Urinary bladder (tissue), 4 donors: ENCODE results near the gene FRMD4A. TPM values are rescaled to one million over a fixed set of nuclear protein-coding genes. Genes with fewer than 3 reads are reported as not detected.

Experiments
- DNase-seq: peaks from one replicate; pipeline ENCODE4 v3.0.0-alpha.2; 2015; ENCODE audit errors: extremely low spot score
- H3K27ac ChIP-seq: one replicate; pipeline ENCODE4 v1.5.1; 2013; ENCODE audit warnings: low read depth, mild to moderate bottlenecking, moderate library complexity
- H3K36me3 ChIP-seq: one replicate; pipeline ENCODE4 v1.6.1; 2013; ENCODE audit warnings: mild to moderate bottlenecking, moderate library complexity; ENCODE audit not compliant: insufficient read depth
- H3K4me1 ChIP-seq: one replicate; pipeline ENCODE4 v1.6.1; 2013; ENCODE audit warnings: mild to moderate bottlenecking, moderate library complexity; ENCODE audit not compliant: insufficient read depth
- H3K4me3 ChIP-seq: one replicate; pipeline ENCODE4 v1.5.1; 2013; ENCODE audit warnings: low read depth, low read length
- WGBS: extraction: QIAGEN DNeasy Blood & Tissue Kit; methylation state at CpG from one replicate; pipeline ENCODE4 v1.1.7; 2013; 5-methylcytosine and 5-hydroxymethylcytosine counted together
- polyA plus RNA-seq: library from polyadenylated mRNA; stranded (reverse); fragments of 200-250 nt; gene quantifications from one replicate; pipeline ENCODE4 v1.2.3, GENCODE V29; 2013
- total RNA-seq: library from RNA; depleted of rRNA; stranded (reverse); fragments of >200 nt; gene quantifications from one replicate; pipeline ENCODE4 v1.2.3, GENCODE V29; 2014
- donor health status: healthy with polysubstance abuse.
- donor health status: healthy.

FRMD4A gene
- total and polyA plus RNA-seq, 2 donors, result 15.1 to 32.9 TPM

- 46% methylated on average over 4 of the region's 4 CpGs for WGBS
- Histone ChIP-seq H3K4me3 (no peak overlapping the region), H3K4me1 (no peaks in the 10 kb centered on the region), H3K27ac (no peak overlapping the region), H3K36me3 (no peaks in the 10 kb centered on the region)
- DNase-seq, result no peak
Measured at GRCh38 chr10:14360515-14360914, 29.8 kb upstream of the FRMD4A start.

DNA sequence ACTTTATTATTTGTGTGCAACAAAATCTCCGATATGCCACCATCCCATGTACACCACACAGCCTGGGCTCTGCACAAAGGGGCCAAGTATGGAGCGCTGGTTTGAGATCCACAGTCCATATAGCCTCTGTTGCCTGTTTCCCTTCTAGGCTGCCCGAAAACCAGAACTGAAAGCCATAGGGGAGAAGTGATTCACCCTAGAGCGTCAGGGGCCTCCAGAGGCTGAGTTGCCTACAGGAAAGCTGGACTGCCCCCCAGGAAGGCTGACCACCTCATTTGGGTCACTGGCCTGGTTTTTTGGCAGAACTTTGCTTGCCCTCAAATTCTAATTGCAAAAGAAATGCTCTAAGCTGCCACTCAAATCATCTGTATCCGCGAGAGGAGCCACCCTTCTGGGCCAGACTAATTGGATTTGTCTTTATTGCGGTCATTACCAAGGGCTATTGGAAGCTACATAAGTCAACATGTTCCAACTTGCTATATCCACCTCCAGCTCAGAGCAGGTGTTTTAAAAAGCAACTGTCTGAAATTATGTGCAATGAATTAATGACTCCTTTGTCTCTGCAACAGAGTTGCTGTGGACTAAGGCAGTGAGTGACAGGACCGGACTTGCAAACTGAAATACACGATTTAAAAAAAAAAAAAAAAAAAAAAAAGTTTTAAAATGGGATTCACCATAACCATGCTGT is 28.3 kb upstream of the FRMD4A start:
- no peaks in the 10 kb centered on the region for H3K36me3 ChIP-seq
- WGBS, result 75% methylated on average over 9 of the region's 9 CpGs
- H3K4me1 ChIP-seq, result no peaks in the 10 kb centered on the region
- H3K4me3 ChIP-seq, result no peak overlapping the region
- no peak for DNase-seq
- no peak overlapping the region for H3K27ac ChIP-seq

- no peak overlapping the region for H3K27ac ChIP-seq
- no peaks in the 10 kb centered on the region for H3K36me3 ChIP-seq
- no peak for DNase-seq
- WGBS, result 81% methylated on average over 3 of the region's 3 CpGs
- H3K4me3 ChIP-seq, result no peak overlapping the region
- H3K4me1 ChIP-seq, result no peaks in the 10 kb centered on the region
Measured at GRCh38 chr10:14356921-14357320, 26.2 kb upstream of the FRMD4A start.

DNA sequence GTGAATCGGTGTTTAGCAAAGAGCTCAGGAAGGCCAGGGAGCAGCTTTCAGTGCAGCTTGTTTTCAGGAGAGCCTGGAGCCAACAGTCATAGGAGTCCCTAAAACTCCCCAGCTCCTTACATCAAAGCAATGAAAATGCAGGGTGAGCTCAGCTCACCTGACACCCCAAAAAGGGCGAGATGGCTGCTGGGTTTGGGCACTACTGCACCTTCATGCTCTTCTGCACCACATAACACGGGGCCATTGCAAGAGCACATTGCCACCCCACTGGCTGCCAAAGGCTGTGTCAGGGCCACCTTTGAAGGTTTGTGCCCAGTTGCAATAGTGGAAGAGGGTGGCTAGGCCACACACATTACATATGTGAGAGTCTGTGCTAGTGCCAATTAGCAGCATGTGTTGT is 25.0 kb upstream of the FRMD4A start:
- 90% methylated on average over 3 of the region's 3 CpGs for WGBS
- Histone ChIP-seq H3K27ac (no peak overlapping the region), H3K4me3 (no peak overlapping the region), H3K4me1 (no peaks in the 10 kb centered on the region), H3K36me3 (no peaks in the 10 kb centered on the region)
- no peak for DNase-seq

- no peaks in the 10 kb centered on the region for H3K4me1 ChIP-seq
- H3K4me3 ChIP-seq, result no peak overlapping the region
- DNase-seq, result no peak
- H3K27ac ChIP-seq, result no peak overlapping the region
- no peaks in the 10 kb centered on the region for H3K36me3 ChIP-seq
- WGBS, result 59% methylated on average over 1 of the region's 1 CpG
Measured at GRCh38 chr10:14353291-14353913, 22.7 kb upstream of the FRMD4A start.

- WGBS, result 83% methylated on average over 4 of the region's 4 CpGs
Measured at GRCh38 chr10:14350006-14350405, 19.3 kb upstream of the FRMD4A start.

DNA sequence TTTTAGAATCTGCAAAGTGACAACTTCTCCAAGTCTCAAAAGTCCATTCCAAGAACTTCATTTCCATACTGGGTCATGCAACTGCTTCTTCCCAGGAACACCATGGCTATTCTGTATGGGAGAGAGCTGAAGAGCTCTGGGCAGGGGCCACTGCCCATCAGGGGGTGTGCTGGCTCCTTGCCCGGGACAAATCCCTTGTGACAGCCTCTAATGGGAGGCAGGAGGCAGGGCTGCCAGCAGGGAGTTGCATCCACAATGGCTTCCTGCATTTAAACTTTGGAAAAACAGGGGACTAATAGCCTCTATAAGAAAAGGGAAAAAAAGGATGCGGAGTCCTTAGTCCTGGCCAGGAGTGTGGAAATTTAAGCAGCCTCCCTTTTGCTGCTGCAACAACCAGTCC is 18.4 kb upstream of the FRMD4A start:
- H3K4me3 ChIP-seq, result no peak overlapping the region
- DNase-seq, result no peak
- no peaks in the 10 kb centered on the region for H3K36me3 ChIP-seq
- WGBS, result 72% methylated on average over 2 of the region's 2 CpGs
- H3K27ac ChIP-seq, result no peak overlapping the region
- no peaks in the 10 kb centered on the region for H3K4me1 ChIP-seq

More at GRCh38 chr10:14350006-14350405, 19.3 kb upstream of the FRMD4A start:
- Histone ChIP-seq H3K4me3 (no peak overlapping the region), H3K36me3 (no peaks in the 10 kb centered on the region), H3K4me1 (no peaks in the 10 kb centered on the region), H3K27ac (no peak overlapping the region)
- DNase-seq, result no peak

- WGBS, result 91% methylated on average over 2 of the region's 2 CpGs
- no peak for DNase-seq
- H3K36me3 ChIP-seq, result no peaks in the 10 kb centered on the region
- H3K27ac ChIP-seq, result no peak overlapping the region
- no peak overlapping the region for H3K4me3 ChIP-seq
- no peaks in the 10 kb centered on the region for H3K4me1 ChIP-seq
Measured at GRCh38 chr10:14345262-14345661, 14.5 kb upstream of the FRMD4A start.

DNA sequence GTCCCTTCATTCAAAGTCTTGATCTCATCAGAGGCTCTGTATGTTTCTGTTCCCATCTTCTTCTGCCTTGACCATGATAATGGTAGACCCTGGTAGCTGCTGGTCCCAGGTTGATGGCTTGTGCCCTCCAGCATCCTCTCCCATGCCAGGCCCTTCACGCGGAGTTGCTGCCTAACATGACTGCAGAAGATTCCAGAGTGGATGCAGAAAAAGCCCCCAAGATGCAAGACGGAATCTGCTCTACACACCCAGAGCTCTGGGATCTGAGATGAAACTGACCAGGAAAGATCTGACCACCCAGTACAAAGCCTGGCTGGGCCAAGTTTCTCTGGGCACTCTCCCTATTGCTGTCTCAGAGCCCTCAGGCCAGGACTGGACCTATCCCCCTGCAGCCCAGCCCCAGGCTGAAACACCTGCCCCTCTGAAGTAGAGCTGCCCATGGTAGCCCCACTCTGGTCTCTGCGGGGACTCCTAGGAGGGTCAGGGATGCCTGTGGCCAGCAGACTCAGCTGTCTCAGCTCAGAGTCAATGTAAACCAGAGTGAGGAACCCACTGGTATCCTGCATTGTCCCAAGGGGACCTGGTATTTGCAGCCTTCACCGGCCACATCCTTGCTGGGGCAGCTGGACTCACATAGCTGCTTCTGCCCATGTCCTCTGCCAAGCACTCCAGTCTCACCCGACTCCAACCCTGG is 9.5 kb upstream of the FRMD4A start:
- H3K27ac ChIP-seq, result no peak overlapping the region
- no peaks in the 10 kb centered on the region for H3K4me1 ChIP-seq
- H3K4me3 ChIP-seq, result no peak overlapping the region
- 92% methylated on average over 6 of the region's 6 CpGs for WGBS
- DNase-seq, result no peak
- no peaks in the 10 kb centered on the region for H3K36me3 ChIP-seq

DNA sequence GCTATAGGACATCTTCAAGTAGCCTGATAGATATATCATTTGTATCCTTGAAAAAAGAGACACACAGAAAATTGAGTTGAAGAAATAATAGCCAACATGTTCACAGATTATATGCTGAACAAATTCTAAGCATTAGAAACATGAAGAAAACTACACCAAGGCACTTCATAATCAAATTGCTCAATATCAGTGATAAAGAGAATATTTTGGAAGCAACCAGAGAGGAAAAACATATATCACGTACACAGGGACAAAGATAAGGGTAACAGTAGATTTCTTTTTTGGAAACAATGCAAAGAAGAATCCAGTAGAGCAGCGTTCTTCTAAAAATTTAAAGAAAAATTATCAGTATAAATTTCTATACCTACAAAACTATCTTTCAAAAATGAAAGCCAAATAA is 6.0 kb upstream of the FRMD4A start:
- DNase-seq, result no peak
- no peak overlapping the region for H3K27ac ChIP-seq
- no peaks in the 10 kb centered on the region for H3K36me3 ChIP-seq
- WGBS, result 85% methylated on average over 2 of the region's 2 CpGs
- no peaks in the 10 kb centered on the region for H3K4me1 ChIP-seq
- no peak overlapping the region for H3K4me3 ChIP-seq

DNA sequence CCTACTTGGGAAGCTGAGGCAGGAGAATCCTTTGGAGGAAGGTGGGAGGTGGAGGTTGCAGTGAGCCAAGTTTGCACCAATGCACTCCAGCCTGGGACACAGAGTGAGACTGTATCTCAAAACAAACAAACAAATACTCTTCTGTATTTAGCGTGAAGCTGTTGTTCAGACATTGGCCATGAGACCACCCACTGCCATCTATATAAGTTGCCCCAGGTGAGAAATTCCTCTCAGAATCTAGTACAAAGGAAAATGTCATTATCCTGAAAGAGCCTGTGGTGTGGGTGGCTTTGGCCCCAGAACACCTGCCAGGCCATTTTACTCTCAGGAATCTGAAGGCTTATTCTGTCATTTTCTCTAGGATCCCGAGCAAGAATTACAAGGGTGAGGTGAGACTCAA is 4.0 kb upstream of the FRMD4A start:
- H3K27ac ChIP-seq, result no peak overlapping the region
- 88% methylated on average over 2 of the region's 2 CpGs for WGBS
- no peaks in the 10 kb centered on the region for H3K4me1 ChIP-seq
- no peak overlapping the region for H3K4me3 ChIP-seq
- no peaks in the 10 kb centered on the region for H3K36me3 ChIP-seq
- DNase-seq, result no peak

DNA sequence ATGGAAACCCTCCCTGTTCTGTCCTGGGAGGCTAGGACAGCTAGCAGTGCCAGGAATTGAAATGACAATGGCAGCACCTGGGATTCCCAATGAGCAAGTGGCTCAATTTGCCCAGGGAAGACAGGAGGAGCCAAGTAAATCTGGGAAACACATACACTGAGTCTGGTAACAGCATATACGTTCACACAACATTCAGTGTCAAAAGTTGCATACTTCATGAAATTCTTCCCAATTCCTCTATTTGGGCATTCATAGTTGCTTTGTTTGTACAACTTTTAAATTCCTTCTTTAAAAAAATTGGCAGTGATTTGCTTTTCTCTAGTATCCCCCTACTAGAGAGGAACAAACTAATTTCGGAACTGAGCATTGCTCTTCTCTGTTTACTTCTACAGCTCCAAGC is 2.9 kb upstream of the FRMD4A start:
- 86% methylated on average over 2 of the region's 2 CpGs for WGBS
- H3K27ac ChIP-seq, result no peak overlapping the region
- no peak overlapping the region for H3K4me3 ChIP-seq
- no peaks in the 10 kb centered on the region for H3K36me3 ChIP-seq
- DNase-seq, result no peak
- H3K4me1 ChIP-seq, result no peaks in the 10 kb centered on the region

- DNase-seq, result no peak
- H3K4me3 ChIP-seq, result no peak overlapping the region
- WGBS, result 49% methylated on average over 3 of the region's 3 CpGs
- H3K4me1 ChIP-seq, result no peaks in the 10 kb centered on the region
- H3K27ac ChIP-seq, result no peak overlapping the region
- H3K36me3 ChIP-seq, result no peaks in the 10 kb centered on the region
Measured at GRCh38 chr10:14332903-14333302, 2.2 kb upstream of the FRMD4A start.

DNA sequence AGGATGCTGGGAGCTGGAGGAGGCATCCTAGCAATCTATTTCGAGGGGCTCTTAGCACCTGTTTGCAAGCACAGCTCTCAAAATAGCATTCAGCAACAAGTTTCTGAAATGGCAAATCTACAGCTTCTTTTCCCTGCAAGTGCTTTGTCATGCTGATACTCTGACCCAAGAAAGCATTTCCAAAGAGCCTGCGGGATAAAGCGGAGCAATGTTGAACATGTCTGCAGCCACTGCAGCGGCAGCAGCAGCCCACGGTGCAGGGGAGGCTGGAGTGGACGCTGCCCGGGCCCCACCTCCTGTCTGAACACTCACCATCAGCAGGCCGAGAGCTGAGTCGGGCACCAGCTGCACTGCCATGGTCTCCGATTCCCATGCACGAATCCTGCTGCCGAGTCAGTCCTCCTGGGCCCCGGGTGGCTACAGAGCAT is 964 bp downstream of the FRMD4A start:
- no peak for DNase-seq
- H3K36me3 ChIP-seq, result no peaks in the 10 kb centered on the region
- H3K4me1 ChIP-seq, result no peaks in the 10 kb centered on the region
- no peak overlapping the region for H3K27ac ChIP-seq
- no peak overlapping the region for H3K4me3 ChIP-seq
- WGBS, result 25% methylated on average over 13 of the region's 13 CpGs
